ENCODE results near the gene POGLUT2. TPM values are rescaled to one million over a fixed set of nuclear protein-coding genes. Genes with fewer than 3 reads are reported as not detected.
"Not testable (repeated sequence)": the region's sequence is repeated elsewhere in the genome, so short reads cannot be mapped to it uniquely, and the experiment has no call there.

The POGLUT2 gene
- total and polyA plus RNA-seq, 2 experiments from 2014 or later = 15.7 to 23.1 TPM

GRCh38 chr13:102788683-102789082 is 10.1 kb downstream of the POGLUT2 start:
- Histone ChIP-seq H3K27ac (no peak overlapping the region), H3K4me1 (ENCODE audit: low read depth) (no peaks in the 10 kb centered on the region), H3K36me3 (peaks cover 24% of the 10 kb centered on the region), H3K27me3 (no peaks in the 10 kb centered on the region), H3K9me3 (ENCODE audit: low read depth) (no peaks in the 10 kb centered on the region), H3K4me3 (no peak overlapping the region)
- no peak for DNase-seq (ENCODE audit: low read depth in 1 of 2, low spot score in 1 of 2)
- no peak for TF ChIP-seq CTCF (IDR thresholded peaks at IDR 0.05; ENCODE audit: low read depth, low read length)

GRCh38 chr13:102784483-102784882 is 14.3 kb downstream of the POGLUT2 start:
- Histone ChIP-seq H3K4me3 (no peak overlapping the region), H3K4me1 (ENCODE audit: low read depth) (no peaks in the 10 kb centered on the region), H3K9me3 (ENCODE audit: low read depth) (no peaks in the 10 kb centered on the region), H3K27me3 (no peaks in the 10 kb centered on the region), H3K27ac (no peak overlapping the region), H3K36me3 (peaks cover 18% of the 10 kb centered on the region)
- no peak for TF ChIP-seq CTCF (IDR thresholded peaks at IDR 0.05; ENCODE audit: low read depth, low read length)
- DNase-seq (ENCODE audit: low read depth in 1 of 2, low spot score in 1 of 2) = no peak

DNA sequence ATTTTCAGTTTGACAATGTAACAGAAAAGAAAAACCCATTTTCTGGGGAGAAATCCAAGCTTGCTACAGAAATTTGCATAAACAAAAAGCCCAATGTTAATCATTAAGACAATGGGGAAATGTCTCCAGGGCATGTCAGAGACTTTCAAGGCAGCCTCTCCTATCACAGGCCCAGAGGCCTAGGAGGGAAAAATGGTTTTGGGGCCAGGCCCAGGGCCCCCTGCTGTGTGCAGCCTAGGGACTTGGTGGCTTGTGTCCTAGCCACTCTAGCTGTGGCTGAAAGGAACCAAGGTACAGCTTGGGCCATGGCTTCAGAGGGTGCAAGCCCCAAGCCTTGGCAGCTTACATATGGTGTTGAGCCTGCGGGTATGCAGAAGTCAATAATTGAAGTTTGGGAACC is 17.2 kb downstream of the POGLUT2 start:
- DNase-seq (ENCODE audit: low read depth in 1 of 2, low spot score in 1 of 2) = no peak
- no peaks in the 10 kb centered on the region for H3K9me3 ChIP-seq (ENCODE audit: low read depth)
- no peaks in the 10 kb centered on the region for H3K27me3 ChIP-seq
- no peaks in the 10 kb centered on the region for H3K4me1 ChIP-seq (ENCODE audit: low read depth)
- no peak for TF ChIP-seq CTCF (IDR thresholded peaks at IDR 0.05; ENCODE audit: low read depth, low read length)
- H3K4me3 ChIP-seq = no peak overlapping the region
- H3K36me3 ChIP-seq = peaks cover 8% of the 10 kb centered on the region
- H3K27ac ChIP-seq = no peak overlapping the region

DNA sequence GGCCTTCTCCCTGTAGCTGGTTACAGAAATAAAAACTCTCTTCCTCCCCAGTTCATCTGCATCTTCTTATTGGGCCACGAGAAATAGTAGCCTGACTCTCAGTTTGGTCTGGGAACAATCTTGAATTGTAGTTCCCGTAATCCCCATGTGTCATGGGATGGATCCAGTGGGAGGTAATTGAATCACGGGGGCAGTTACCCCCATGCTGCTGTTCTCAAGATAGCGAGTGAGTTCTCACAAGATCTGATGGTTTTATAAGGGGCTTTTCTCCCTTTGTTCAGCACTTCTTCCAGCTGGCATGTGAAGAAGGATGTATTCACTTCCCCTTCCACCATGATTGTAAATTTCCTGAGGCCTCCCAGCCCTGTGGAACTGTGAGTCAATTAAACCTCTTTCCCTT is 18.1 kb downstream of the POGLUT2 start:
- DNase-seq (ENCODE audit: low read depth in 1 of 2, low spot score in 1 of 2); H3K36me3 ChIP-seq; H3K27me3 ChIP-seq; H3K9me3 ChIP-seq (ENCODE audit: low read depth); H3K4me1 ChIP-seq (ENCODE audit: low read depth); H3K27ac ChIP-seq; H3K4me3 ChIP-seq: not testable (repeated sequence)

- Histone ChIP-seq H3K9me3 (ENCODE audit: low read depth) (no peaks in the 10 kb centered on the region), H3K4me3 (no peak overlapping the region), H3K27me3 (no peaks in the 10 kb centered on the region), H3K36me3 (no peaks in the 10 kb centered on the region), H3K27ac (no peak overlapping the region), H3K4me1 (ENCODE audit: low read depth) (no peaks in the 10 kb centered on the region)
- DNase-seq (ENCODE audit: low read depth in 1 of 2, low spot score in 1 of 2) = peak in 1 of 2 donors; percentile 40
- TF ChIP-seq CTCF (IDR thresholded peaks at IDR 0.05; ENCODE audit: low read depth, low read length) = no peak
Measured at GRCh38 chr13:102779436-102780159, 19.2 kb downstream of the POGLUT2 start.

GRCh38 chr13:102777736-102778135 is 21.0 kb downstream of the POGLUT2 start:
- peaks cover 2% of the 10 kb centered on the region for H3K27me3 ChIP-seq
- DNase-seq (ENCODE audit: low read depth in 1 of 2, low spot score in 1 of 2) = no peak
- no peaks in the 10 kb centered on the region for H3K4me1 ChIP-seq (ENCODE audit: low read depth)
- H3K9me3 ChIP-seq (ENCODE audit: low read depth) = no peaks in the 10 kb centered on the region
- H3K27ac ChIP-seq = no peak overlapping the region
- TF ChIP-seq CTCF (IDR thresholded peaks at IDR 0.05; ENCODE audit: low read depth, low read length) = no peak
- no peak overlapping the region for H3K4me3 ChIP-seq
- H3K36me3 ChIP-seq = no peaks in the 10 kb centered on the region

Measured in cardiac muscle cell (in vitro differentiated cells and primary cell).